ENCODE data around the gene C6orf141.

The C6orf141 gene

GRCh38 chr6:49540614-49541013 is 9.9 kb upstream of the C6orf141 start:
- DNase-seq = no peak

DNA sequence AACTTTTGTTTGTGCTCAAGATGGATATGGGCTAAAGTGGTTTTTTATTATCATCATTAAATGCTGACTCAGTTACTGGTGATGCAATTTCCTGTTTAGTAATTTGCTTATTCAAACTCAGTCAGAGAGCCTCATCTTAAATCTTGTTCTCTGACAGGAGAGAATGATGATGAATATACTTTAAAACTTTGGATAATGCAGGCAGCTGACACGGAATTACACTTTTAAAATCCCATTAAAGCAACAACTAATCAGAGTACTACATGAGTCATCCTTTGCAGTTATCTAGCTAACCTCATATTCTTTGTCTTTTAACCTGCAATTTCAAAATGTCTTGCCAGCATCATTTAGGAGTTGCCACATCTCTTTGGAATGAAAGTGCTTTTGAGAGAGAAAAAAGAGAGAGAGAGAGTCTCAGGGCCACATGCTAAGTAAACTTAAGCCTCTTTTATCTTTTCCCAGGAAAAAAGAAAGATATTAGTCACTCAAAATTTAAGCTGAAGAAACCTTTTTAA is 9.2 kb upstream of the C6orf141 start:
- no peak for DNase-seq

DNA sequence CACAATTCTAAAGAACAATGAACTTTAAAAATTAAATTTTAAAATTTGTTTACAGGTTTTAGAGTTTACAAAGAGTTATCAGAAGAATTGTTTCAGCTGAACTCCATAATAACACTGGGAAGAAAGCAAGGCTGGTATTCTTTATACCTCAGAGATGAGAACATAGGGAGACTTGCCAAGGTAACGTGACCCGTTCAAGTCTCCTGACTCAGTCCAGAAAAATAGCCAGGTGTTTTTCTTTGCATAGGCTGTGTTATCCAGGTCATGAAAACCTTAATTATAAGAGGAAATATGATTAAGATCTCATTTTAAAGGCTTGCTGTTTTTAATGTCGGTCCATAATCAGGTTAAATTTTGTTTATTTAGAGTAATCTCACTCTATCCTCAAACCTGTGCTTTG is 8.5 kb upstream of the C6orf141 start:
- DNase-seq = no peak

DNA sequence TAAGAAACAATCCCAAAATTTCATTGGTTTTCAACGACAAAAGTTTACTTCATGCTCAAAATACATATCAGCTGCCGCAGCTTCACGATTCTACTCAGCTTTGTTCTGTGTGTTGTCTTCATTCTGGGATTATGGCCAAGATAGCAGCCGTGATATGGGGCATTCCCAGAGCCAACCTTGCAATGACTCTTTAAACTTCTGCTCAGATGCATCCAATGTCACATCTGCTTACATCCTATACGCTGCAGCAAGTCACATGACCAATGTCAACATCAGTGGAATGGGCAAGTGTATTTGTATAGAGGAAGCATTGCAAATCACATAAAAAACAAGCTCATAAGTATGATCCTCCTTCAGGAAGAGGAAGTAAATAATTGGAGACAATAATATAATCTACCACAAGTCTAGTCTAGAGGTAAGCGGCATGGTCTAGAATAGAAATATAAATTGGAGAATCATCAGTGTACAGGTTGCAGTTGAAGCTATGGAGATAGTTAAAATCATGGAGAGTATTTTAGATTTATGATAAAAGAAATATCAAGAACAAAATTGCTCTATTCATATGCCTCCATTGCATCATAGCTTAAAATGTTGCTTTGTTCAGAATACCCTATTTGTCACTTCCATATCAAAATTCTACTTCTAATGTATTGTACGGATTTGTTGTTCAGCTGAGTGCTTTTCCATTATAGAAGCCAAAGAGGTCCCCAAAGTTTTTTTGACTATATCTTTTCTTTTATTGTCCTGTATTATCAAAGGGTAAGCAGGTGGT is 7.2 kb upstream of the C6orf141 start:
- no peak for DNase-seq

GRCh38 chr6:49546331-49546730 is 4.1 kb upstream of the C6orf141 start:
- no peak for DNase-seq

- no peak for DNase-seq
These were observed 1.7 kb upstream of the C6orf141 start for GRCh38 chr6:49548613-49549304.

GRCh38 chr6:49549691-49550491 is 577 bp upstream of the C6orf141 start:
- no peak for DNase-seq

DNA sequence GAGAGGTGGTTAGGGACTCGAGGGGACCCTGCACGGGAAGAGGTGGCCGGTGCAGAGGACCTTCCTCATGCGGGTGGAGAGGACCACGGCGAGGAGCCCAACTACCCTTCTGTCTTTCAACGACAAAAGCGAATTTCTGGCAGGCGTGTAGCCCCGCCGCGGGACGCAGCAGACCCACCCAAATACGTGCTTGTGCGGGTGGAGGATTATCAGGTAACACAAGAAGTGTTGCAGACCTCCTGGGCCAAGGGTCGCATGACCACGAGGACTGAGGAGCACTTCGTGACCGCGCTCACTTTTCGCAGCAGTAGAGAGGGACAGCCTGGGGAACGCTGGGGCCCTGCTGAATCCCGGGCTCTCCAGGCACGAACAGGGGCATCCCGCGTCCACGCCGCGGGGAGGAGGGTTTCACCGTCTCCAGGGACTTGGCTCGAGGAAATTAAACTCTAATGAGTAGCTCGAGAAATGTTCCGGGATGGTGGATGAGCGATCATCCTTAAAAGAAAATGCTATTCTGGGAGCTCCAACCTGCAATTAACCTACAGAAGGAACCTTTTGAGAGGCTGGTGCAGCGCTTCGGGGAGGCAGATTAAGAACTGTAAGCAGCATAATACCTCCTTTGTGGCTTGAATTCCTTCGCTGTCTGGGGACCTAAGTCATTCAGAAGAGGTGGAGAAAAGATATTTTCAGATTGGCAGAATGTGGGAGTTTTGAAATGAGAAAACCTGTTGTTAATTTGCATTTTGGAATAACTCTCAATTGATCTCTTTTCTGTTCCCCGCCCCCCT is 804 bp downstream of the C6orf141 start:
- no peak for DNase-seq

DNA sequence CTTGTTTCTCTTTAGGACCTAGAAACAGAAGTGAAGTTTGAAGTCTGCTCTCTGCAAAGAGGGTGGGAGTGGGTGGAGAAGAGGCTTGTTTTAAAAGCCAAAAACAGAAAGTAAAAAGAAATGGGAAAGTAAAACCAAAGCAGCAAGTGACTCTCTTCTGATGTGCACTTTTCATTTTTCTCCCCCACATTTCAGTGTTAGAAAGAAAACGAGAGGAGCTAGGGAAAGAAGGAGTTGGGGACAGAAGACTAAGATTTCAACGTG is 1.3 kb downstream of the C6orf141 start:
- no peak for DNase-seq

GRCh38 chr6:49552596-49552995 is 2.1 kb downstream of the C6orf141 start:
- DNase-seq = no peak

GRCh38 chr6:49553384-49553783 is 2.9 kb downstream of the C6orf141 start:
- no peak for DNase-seq

- no peak for DNase-seq
These were observed 5.5 kb downstream of the C6orf141 start for GRCh38 chr6:49555951-49556350.

- no peak for DNase-seq
These were observed 6.0 kb downstream of the C6orf141 start for GRCh38 chr6:49556429-49556837.

DNA sequence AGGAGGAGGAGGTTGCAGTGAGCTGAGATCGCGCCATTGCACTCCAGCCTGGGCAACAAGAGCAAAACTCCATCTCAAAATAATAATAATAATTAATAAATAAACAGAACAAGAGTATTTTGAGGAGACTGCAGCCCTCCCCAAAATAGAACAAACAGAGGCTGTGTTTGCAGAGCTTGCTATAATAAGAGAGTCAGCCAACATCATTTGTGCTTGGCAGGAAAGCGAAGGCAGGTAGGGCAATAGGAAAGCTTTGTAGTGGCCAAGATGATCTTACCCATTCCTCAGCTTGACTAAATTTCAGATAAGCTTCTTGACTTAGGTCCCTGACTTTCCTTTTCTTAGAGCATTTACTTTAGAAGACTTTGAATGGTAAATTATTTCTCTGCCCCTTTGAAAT is 6.7 kb downstream of the C6orf141 start:
- DNase-seq = no peak

DNA sequence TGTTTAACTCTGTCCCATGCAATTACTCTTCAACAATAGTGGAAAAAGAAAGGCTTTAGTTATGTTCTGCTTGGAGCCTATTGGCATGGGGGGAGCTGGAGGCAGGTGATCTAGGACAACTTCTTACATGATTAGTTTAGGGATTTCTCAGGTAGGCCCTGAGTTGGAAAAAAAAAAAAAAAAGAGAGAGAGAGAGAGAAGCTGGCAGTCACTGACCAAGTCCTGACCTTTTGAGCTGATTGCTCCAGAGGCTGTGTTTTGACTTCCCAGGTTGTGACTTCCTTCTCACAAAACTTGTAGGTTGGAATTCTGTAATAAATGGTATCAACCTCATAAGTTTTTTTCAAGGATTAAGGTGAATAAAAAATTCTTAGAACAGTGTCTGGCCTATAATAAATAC is 7.8 kb downstream of the C6orf141 start:
- no peak for DNase-seq

- no peak for DNase-seq
These were observed 12.8 kb downstream of the C6orf141 start for GRCh38 chr6:49563006-49563886.

GRCh38 chr6:49564552-49564951 is 14.1 kb downstream of the C6orf141 start:
- DNase-seq = no peak

DNA sequence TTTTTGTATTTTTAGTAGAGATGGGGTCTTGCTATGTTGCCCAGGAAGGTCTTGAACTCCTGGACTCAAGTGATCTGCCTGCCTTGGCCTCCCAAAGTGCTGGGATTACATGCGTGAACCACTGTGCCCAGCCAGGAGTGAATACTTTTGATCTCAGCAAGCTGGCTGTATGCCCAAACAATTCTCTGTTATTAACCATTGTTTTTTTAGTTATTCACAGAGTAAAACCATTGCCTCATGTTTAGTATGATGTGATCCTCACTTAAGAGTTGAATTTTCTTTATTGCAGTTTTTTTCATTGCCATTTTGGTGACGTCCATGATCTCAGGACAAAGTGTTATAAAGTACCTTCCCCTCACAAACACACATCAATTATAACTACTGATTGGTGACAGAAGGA is 14.8 kb downstream of the C6orf141 start:
- no peak for DNase-seq

- no peak for DNase-seq
These were observed 15.4 kb downstream of the C6orf141 start for GRCh38 chr6:49565855-49566254.

DNA sequence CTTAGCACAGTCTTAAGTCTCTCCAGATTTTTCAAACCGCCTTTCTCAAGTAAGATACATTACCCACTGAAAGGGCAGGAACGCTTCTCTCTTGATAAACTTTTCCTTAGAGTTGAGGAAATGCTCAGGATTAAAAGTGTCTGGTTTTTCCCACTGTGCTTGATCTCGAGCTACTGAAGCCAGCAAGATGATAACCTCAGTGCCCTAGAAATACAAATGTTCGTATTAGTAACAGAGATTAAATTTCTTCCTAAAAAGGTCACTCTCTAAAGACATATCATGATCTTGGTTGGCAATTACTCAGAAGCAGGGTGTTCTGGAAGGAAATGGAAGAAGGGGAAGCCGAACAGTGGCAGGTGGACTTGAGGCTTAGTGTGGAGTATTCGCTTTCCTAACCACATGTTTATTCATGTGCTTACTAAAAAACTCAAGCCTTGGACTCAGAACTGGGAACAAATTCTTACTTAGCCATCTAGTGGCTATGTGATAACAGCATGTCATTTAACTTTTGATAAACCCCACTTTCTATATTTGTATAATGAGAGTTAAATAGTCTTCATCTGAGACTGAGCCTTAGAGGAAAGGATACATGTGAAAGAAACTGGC is 20.1 kb downstream of the C6orf141 start:
- DNase-seq = no peak

DNA sequence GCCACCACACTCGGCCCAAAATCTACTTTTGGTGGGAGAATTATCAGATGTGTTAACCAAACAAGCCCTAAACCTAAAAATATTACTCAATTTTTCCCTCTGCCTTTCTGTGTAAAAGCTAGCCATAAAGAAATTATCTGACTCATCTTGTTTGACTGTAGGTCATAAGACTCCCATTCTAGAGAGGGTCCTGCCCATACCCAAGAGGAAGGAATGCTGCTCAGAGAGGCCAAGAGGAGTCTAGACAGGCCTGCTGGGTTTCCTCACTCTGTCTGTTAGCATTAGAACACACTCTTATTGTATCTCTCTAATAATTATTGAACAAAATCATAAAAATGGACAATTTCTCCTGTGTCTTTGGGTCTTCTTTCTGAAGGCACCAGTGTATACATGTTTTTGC is 26.1 kb downstream of the C6orf141 start:
- no peak for DNase-seq

DNA sequence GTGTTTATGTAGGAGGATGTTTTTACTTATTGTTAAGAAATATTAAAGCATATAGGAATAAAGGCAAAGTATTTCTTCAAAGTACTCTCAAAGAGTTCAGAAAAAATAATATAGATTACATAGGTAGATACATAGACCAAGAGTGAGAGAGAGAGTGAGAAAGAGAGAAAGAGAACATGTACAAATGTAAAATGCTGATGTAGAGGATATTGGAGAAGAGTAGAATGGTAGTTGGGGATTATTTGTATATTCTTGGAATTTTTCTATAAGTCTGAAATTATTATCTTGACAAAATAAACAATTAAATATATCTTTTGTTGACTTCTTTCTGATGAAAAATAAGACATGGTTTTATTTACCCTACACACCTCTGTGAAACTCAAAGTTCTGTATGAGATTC is 29.2 kb downstream of the C6orf141 start:
- DNase-seq = no peak
